IMR-90 (cell line): ENCODE results near the gene IMMT. TPM values are rescaled to one million over a fixed set of nuclear protein-coding genes. Genes with fewer than 3 reads are reported as not detected.

Source experiments
- ATAC-seq: fragments of 200-7000 bp; cut with Tn5 transposase; 2 replicates; pipeline ENCODE4 v1.9.1; 2020; ENCODE audit warnings: low read depth, mild to moderate bottlenecking, moderate library complexity
- BruUV-seq: library from RNA; stranded (reverse); fragments of 400-500 nt; replicated peaks from 2 replicates; lab custom pipeline; 2021; lab: Mats Ljungman, UMichigan
- CTCF ChIA-PET: fragments of 300-600 bp; formaldehyde crosslinking; extraction: SDS; loops from one replicate; lab custom pipeline; 2021; ENCODE audit warnings: antibody characterized with exemption; lab: Yijun Ruan, JAX
- POLR2A ChIA-PET: fragments of 300-600 bp; sonication (Branson Sonifier 250); formaldehyde crosslinking; loops from one replicate; lab custom pipeline; 2022; ENCODE audit warnings: antibody characterized with exemption; ENCODE audit not compliant: unreplicated experiment; lab: Charles Lee
- DNase-seq: peaks from one replicate; pipeline ENCODE4 v3.0.0; 2013
- H2AFZ ChIP-seq: replicated peaks from 2 replicates; pipeline ENCODE3; 2013; ENCODE audit warnings: low read length, mild to moderate bottlenecking; ENCODE audit not compliant: poor library complexity
- H2AK5ac ChIP-seq: 2 replicates; pipeline ENCODE4 v1.6.1; 2013; ENCODE audit warnings: low read depth, low read length, inconsistent platforms
- H2AK9ac ChIP-seq: replicated peaks from 2 replicates; pipeline ENCODE3; 2013; ENCODE audit warnings: mild to moderate bottlenecking, low read depth, low read length, moderate library complexity; ENCODE audit not compliant: poor library complexity
- H2BK120ac ChIP-seq: 2 replicates; pipeline ENCODE4 v1.6.1; 2013; ENCODE audit warnings: low read depth, low read length, inconsistent platforms
- H2BK15ac ChIP-seq: 3 replicates; pipeline ENCODE4 v1.6.1; 2013; ENCODE audit warnings: low read depth, low read length, inconsistent platforms
- H2BK20ac ChIP-seq: 2 replicates; pipeline ENCODE4 v1.6.1; 2013; ENCODE audit warnings: low read depth, mild to moderate bottlenecking, inconsistent platforms, low read length, moderate library complexity
- H2BK5ac ChIP-seq: 2 replicates; pipeline ENCODE4 v1.6.1; 2013; ENCODE audit warnings: mild to moderate bottlenecking, low read depth, low read length, inconsistent platforms; ENCODE audit not compliant: poor library complexity, severe bottlenecking
- H3K14ac ChIP-seq: replicated peaks from 2 replicates; pipeline ENCODE4 v1.6.1; 2013; ENCODE audit warnings: low read depth, low read length, inconsistent platforms
- H3K18ac ChIP-seq: 2 replicates; pipeline ENCODE4 v1.6.1; 2013; ENCODE audit warnings: low read depth, low read length, control low read depth
- H3K23ac ChIP-seq: 2 replicates; pipeline ENCODE4 v1.6.1; 2013; ENCODE audit warnings: low read depth, low read length, inconsistent platforms
- H3K27ac ChIP-seq: 2 replicates; pipeline ENCODE4 v1.5.1; 2013; ENCODE audit warnings: mild to moderate bottlenecking, control low read depth, low read length; ENCODE audit not compliant: insufficient read depth
- H3K27me3 ChIP-seq: 2 replicates; pipeline ENCODE4 v1.6.1; 2013; ENCODE audit warnings: low read length; ENCODE audit not compliant: control insufficient read depth, insufficient read depth
- H3K36me3 ChIP-seq: 2 replicates; pipeline ENCODE4 v1.6.1; 2013; ENCODE audit warnings: low read length, mixed read lengths; ENCODE audit not compliant: control insufficient read depth, insufficient read depth
- H3K4ac ChIP-seq: 2 replicates; pipeline ENCODE4 v1.6.1; 2013; ENCODE audit warnings: low read depth, low read length, inconsistent platforms
- H3K4me1 ChIP-seq: 2 replicates; pipeline ENCODE4 v1.6.1; 2013; ENCODE audit warnings: low read length, mixed read lengths; ENCODE audit not compliant: control insufficient read depth, insufficient read depth
- H3K4me2 ChIP-seq: 2 replicates; pipeline ENCODE4 v1.6.1; 2013; ENCODE audit warnings: low read depth, mild to moderate bottlenecking, control low read depth, low read length, moderate library complexity
- H3K4me3 ChIP-seq: 2 replicates; pipeline ENCODE4 v1.5.1; 2013; ENCODE audit warnings: low read depth, mild to moderate bottlenecking, control low read depth, low read length, moderate library complexity; ENCODE audit not compliant: insufficient read depth
- H3K56ac ChIP-seq: 2 replicates; pipeline ENCODE4 v1.6.1; 2013; ENCODE audit warnings: low read length, inconsistent platforms; ENCODE audit not compliant: insufficient read depth; ENCODE audit errors: extremely low read depth
- H3K79me1 ChIP-seq, 2 experiments: 2 replicates each; pipeline ENCODE4 v1.6.1; 2013; ENCODE audit warnings: low read length in 2 of 2, inconsistent platforms in 1 of 2, low read depth in 1 of 2
- H3K9ac ChIP-seq: 2 replicates; pipeline ENCODE4 v1.6.1; 2013; ENCODE audit warnings: low read depth, low read length, control low read depth
- H3K9me1 ChIP-seq: 2 replicates; pipeline ENCODE4 v1.6.1; 2013; ENCODE audit warnings: low read length, inconsistent platforms; ENCODE audit not compliant: insufficient read depth
- H3K9me3 ChIP-seq: 2 replicates; pipeline ENCODE4 v1.6.1; 2013; ENCODE audit warnings: low read length; ENCODE audit not compliant: control insufficient read depth, insufficient read depth
- H4K20me1 ChIP-seq: 2 replicates; pipeline ENCODE4 v1.6.1; 2013; ENCODE audit warnings: low read length, inconsistent platforms; ENCODE audit not compliant: insufficient read depth
- H4K5ac ChIP-seq: 2 replicates; pipeline ENCODE4 v1.6.1; 2013; ENCODE audit warnings: mild to moderate bottlenecking, low read depth, low read length, control low read depth
- H4K8ac ChIP-seq, 2 experiments: 2 replicates each; pipeline ENCODE4 v1.6.1; 2013; ENCODE audit warnings: low read depth in 2 of 2, low read length in 2 of 2, control low read depth in 1 of 2, inconsistent platforms in 1 of 2
- H4K91ac ChIP-seq: 2 replicates; pipeline ENCODE4 v1.6.1; 2013; ENCODE audit warnings: low read depth, low read length, inconsistent platforms; ENCODE audit not compliant: insufficient read depth
- CEBPB ChIP-seq: IDR thresholded peaks from 2 replicates; pipeline ENCODE4 v1.6.1; 2012; ENCODE audit warnings: low read depth, low read length, improper control_type of control experiment
- FOS ChIP-seq: fragments of 150-350 bp; IDR thresholded peaks from 2 replicates; pipeline ENCODE4 v1.6.1; 2016; ENCODE audit warnings: low read depth, low read length
- WGBS, 2 experiments: methylation state at CpG; one replicate each; pipeline versions ENCODE4 v1.1.5 to v1.1.7; 2013; ENCODE audit warnings: missing lambda C conversion rate in 2 of 2; ENCODE audit not compliant: insufficient read length in 1 of 2; ENCODE audit errors: extremely low coverage in 2 of 2; 5-methylcytosine and 5-hydroxymethylcytosine counted together
- dilution Hi-C: fragments of 300-500 bp; cut with HindIII; formaldehyde crosslinking; loops from one replicate; pipeline ENCODE4 v1.14.3; 2018; ENCODE audit warnings: low sequenced_read_pairs; ENCODE audit not compliant: unreplicated experiment
- in situ Hi-C: fragments of 300-500 bp; cut with MboI; formaldehyde crosslinking; loops from 3 replicates; pipeline ENCODE4 v1.14.3; 2019; ENCODE audit warnings: low sequenced_read_pairs, inconsistent platforms, mixed read lengths
- intact Hi-C: fragments of 100-400 bp; cut with micrococcal nuclease; formaldehyde crosslinking; loops from 2 replicates; pipeline ENCODE4 v1.10.0; 2022
- polyA plus RNA-seq, 3 experiments: library from polyadenylated mRNA; depleted of rRNA; stranded (reverse); fragments of >200 nt; gene quantifications; 2 replicates each; pipeline ENCODE4 v1.2.3, GENCODE V29; 2012; ENCODE audit warnings: low replicate concordance in 1 of 3
- total RNA-seq: library from RNA; depleted of rRNA; stranded (reverse); fragments of >200 nt; gene quantifications from 2 replicates; pipeline ENCODE4 v1.2.3, GENCODE V29; 2012

The IMMT gene
- total and polyA plus RNA-seq, 2 of the 4 experiments (the other 2 are of a cell fraction), result 50.5 to 87.3 TPM

GRCh38 chr2:86097913-86098312, 97.3 kb downstream of the IMMT start:
- dilution Hi-C loops (no loop called here), intact Hi-C loops (no loop called here), in situ Hi-C loops (no loop called here)
- Histone ChIP-seq H2BK5ac (no peak overlapping the region), H3K23ac (no peak overlapping the region), H4K91ac (no peak overlapping the region), H3K18ac (no peak overlapping the region), H3K4ac (no peak overlapping the region), H3K56ac (no peak overlapping the region), H4K5ac (no peak overlapping the region), H3K14ac (no peak overlapping the region), H3K9me3 (no peaks in the 10 kb centered on the region), H2AK9ac (no peak overlapping the region), H3K4me1 (no peaks in the 10 kb centered on the region), H4K8ac (no peak overlapping the region), H3K4me3 (no peak overlapping the region), H2BK15ac (no peak overlapping the region), H3K9me1 (no peaks in the 10 kb centered on the region), H3K79me1 (peaks cover 20 to 35% of the 10 kb centered on the region in 2 experiments), H2AFZ (no peak overlapping the region), H4K20me1 (peaks cover 15% of the 10 kb centered on the region; the same call in 1 of the 2 replicates), H3K27me3 (no peaks in the 10 kb centered on the region), H2BK120ac (no peak overlapping the region), H3K4me2 (no peak overlapping the region), H2BK20ac (no peak overlapping the region), H3K27ac (no peak overlapping the region), H2AK5ac (no peak overlapping the region), H3K9ac (no peak overlapping the region), H3K36me3 (peaks cover 24% of the 10 kb centered on the region)
- DNase-seq (no peak), ATAC-seq (no peak)
- POLR2A ChIA-PET, result no interaction called here
- no TSS peak for BruUV-seq
- no peak for TF ChIP-seq FOS
- peak; percentile 34 for TF ChIP-seq CEBPB
- WGBS, 2 experiments, result no CpG with 5 or more reads among the region's 1 CpG
- CTCF ChIA-PET, result interaction anchor here (1.0 kb wide), 2 partner anchors 9 to 18 kb away, joined by 3 read pairs; no protein-coding TSS in a partner anchor
